IPS-20b (cell line): ENCODE results near the gene APC.
"Not testable (repeated sequence)": the region's sequence is repeated elsewhere in the genome, so short reads cannot be mapped to it uniquely, and the experiment has no call there.

ENCODE experiments used
- H3K27ac ChIP-seq: one replicate; pipeline ENCODE4 v1.5.1; 2013; ENCODE audit warnings: low read length
- H3K27me3 ChIP-seq: 2 replicates; pipeline ENCODE4 v1.6.1; 2013; ENCODE audit warnings: mild to moderate bottlenecking, low read length, inconsistent platforms; ENCODE audit not compliant: insufficient read depth
- H3K36me3 ChIP-seq: 2 replicates; pipeline ENCODE4 v1.6.1; 2013; ENCODE audit warnings: low read depth, mild to moderate bottlenecking, inconsistent platforms, low read length, moderate library complexity; ENCODE audit not compliant: insufficient read depth
- H3K4me1 ChIP-seq: 2 replicates; pipeline ENCODE4 v1.6.1; 2013; ENCODE audit warnings: mild to moderate bottlenecking, control low read depth, inconsistent platforms, low read length, moderate library complexity; ENCODE audit not compliant: insufficient read depth
- H3K4me3 ChIP-seq: 2 replicates; pipeline ENCODE4 v1.5.1; 2013; ENCODE audit warnings: mild to moderate bottlenecking, low read length, inconsistent platforms
- H3K9ac ChIP-seq: 2 replicates; pipeline ENCODE4 v1.6.1; 2013; ENCODE audit warnings: low read depth, mild to moderate bottlenecking, inconsistent platforms, low read length, moderate library complexity
- H3K9me3 ChIP-seq: 2 replicates; pipeline ENCODE4 v1.6.1; 2013; ENCODE audit warnings: mild to moderate bottlenecking, low read depth, low read length, inconsistent platforms; ENCODE audit not compliant: insufficient read depth

The APC gene

DNA sequence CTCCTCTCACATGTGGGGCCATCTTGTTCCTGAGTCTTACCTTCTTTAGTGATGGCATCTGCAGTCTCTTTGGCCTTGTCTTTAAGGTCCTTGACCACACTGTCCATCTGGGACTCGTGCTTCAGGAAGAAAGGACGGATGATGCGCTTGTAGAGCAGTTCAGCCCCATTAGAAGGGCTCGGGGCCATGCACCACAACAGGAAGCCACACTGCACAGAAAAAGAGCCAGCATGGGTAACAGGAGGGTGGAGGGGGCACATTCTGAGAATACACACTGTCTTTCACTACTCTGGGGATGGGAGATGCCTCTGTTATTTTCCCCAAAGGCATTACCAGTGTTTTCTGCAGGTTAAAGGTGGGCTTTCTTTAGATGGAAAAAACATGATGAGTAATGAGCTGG, 149.3 kb downstream of the APC start:
- Histone ChIP-seq H3K4me1 (no peaks in the 10 kb centered on the region), H3K36me3 (peaks cover 54% of the 10 kb centered on the region), H3K9ac (no peak overlapping the region), H3K27ac (no peak overlapping the region), H3K9me3 (no peaks in the 10 kb centered on the region), H3K27me3 (no peaks in the 10 kb centered on the region), H3K4me3 (no peak overlapping the region)

DNA sequence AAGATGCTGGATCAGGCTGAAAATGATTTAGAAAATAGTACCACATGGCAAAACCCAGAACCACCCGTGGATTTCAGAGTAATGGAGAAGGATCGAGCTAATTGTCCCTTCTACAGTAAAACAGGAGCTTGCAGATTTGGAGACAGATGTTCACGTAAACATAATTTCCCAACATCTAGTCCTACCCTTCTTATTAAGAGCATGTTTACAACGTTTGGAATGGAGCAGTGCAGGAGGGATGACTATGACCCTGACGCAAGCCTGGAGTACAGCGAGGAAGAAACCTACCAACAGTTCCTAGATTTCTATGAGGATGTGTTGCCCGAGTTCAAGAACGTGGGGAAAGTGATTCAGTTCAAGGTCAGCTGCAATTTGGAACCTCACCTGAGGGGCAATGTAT, 154.4 kb downstream of the APC start:
- H3K9me3 ChIP-seq, H3K4me3 ChIP-seq, H3K4me1 ChIP-seq, H3K27me3 ChIP-seq, H3K9ac ChIP-seq, H3K27ac ChIP-seq: not testable (repeated sequence)
- H3K36me3 ChIP-seq: peaks cover 18% of the 10 kb centered on the region

DNA sequence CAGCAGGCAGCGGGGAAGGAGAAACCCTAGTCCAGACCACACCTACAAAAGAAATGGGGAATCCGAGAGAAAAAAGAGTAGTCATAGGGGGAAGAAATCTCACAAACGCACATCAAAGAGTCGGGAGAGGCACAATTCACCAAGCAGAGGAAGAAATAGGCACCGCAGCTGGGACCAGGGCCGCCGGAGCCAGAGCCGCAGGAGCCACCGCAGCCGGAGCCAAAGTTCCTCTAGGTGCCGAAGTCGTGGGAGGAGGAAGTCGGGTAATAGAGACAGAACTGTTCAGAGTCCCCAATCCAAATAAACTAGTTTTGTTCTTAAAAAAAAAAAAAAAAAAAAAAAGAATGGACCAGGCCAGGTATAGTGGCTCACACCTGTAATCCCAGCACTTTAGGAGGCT, 155.1 kb downstream of the APC start:
- Histone ChIP-seq H3K9ac (no peak overlapping the region), H3K27me3 (no peaks in the 10 kb centered on the region), H3K9me3 (no peaks in the 10 kb centered on the region), H3K4me3 (no peak overlapping the region), H3K4me1 (no peaks in the 10 kb centered on the region), H3K27ac (no peak overlapping the region), H3K36me3 (0 out of 2 replicates have a peak, but pooled peaks cover 16% of the 10 kb centered on the region)

DNA sequence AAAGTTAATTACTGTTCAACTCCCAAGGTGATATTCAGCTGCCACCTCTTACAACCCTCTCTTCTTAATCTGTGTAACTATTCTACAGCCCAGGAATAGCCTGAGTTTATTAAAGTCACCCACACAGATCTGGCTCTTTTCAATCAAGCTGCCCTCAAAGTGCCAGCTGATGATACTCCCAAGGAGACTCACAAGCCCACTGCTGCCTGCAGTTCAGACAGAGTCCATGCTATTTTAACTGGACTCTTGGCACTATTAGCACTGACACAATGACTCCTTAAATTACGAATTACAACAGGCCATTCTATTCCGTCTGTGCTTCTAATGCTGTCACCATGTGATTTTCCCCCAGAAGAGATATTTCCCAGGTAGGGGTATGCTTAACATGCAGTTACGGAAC, 158.0 kb downstream of the APC start:
- Histone ChIP-seq H3K9ac (no peak overlapping the region), H3K27me3 (no peaks in the 10 kb centered on the region), H3K27ac (no peak overlapping the region), H3K4me3 (no peak overlapping the region), H3K4me1 (no peaks in the 10 kb centered on the region), H3K36me3 (peaks cover 34% of the 10 kb centered on the region; the same call in 1 of the 2 replicates), H3K9me3 (no peaks in the 10 kb centered on the region)
